ENCODE data around the gene PDE11A.
"Not testable (repeated sequence)": the region's sequence is repeated elsewhere in the genome, so short reads cannot be mapped to it uniquely, and the experiment has no call there.

Gene PDE11A

DNA sequence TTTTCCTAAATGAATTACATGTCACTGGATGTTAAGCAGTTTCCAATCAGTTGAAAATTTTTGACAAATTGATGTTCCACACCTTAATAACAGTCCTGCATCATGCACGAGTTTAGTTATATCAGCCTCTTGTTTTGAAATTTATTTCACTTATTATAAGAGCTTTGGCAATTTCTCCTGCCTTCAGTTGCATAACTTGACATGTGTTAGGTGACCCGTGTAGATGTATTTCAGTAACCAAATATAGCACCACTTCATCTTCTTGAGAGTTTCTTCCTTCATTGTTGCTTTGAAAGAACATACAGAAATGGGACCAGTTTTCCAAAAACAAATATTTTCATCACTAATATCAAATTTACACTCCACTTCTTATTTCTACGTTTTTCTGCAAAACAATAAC lies 202.7 kb downstream of the PDE11A start:
- H3K27ac Mint-ChIP-seq: no peak overlapping the region
- no peak for ATAC-seq
- H3K9me3 Mint-ChIP-seq: no peaks in the 10 kb centered on the region
- no peak overlapping the region for H3K4me3 Mint-ChIP-seq
- no peak for DNase-seq
- no peaks in the 10 kb centered on the region for H3K27me3 Mint-ChIP-seq
- no peaks in the 10 kb centered on the region for H3K4me1 Mint-ChIP-seq

DNA sequence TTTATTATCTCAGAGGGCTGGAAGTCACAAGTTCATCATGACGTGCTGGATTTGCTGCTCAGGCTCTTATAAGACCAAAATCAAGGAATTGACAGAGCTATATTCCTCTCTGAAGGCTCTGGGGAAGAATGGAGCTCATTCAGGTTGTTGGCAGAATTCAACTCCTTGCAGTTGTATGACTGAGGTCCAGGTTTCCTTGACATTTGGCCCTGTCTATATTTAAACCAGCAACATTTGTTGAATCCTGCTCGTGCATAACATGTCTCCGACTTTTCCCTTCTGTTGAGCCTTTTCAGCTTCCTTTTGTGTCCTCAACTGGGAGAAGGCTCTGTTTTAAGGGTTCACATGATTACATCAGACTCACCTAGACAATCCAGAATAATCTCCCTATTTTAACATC lies 203.4 kb downstream of the PDE11A start:
- no peaks in the 10 kb centered on the region for H3K9me3 Mint-ChIP-seq
- H3K27me3 Mint-ChIP-seq: no peaks in the 10 kb centered on the region
- H3K4me1 Mint-ChIP-seq: no peaks in the 10 kb centered on the region
- DNase-seq (no peak), ATAC-seq (no peak)
- no peak overlapping the region for H3K27ac Mint-ChIP-seq
- H3K4me3 Mint-ChIP-seq: no peak overlapping the region

DNA sequence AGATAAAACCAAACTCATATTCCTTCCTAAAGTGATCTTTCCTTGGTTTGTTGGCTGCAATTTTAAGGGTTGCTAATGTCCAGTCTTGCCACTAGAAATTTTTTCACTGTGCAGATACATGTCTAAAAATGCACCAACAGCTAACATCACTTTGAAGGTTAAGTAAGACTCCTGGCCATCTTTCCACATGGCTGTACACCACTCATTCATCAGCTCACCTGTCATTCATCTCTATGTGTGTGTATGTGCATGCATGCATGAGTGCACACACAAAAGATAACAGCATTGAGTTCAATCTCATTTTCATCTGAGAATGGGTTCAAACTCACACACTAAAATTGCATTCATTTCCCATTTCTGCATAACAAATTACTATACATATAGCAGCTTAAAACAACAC lies 203.8 kb downstream of the PDE11A start:
- Mint-ChIP-seq H3K27ac (no peak overlapping the region), H3K4me1 (no peaks in the 10 kb centered on the region), H3K4me3 (no peak overlapping the region), H3K27me3 (no peaks in the 10 kb centered on the region), H3K9me3 (peaks cover 0 to 4% of the 10 kb centered on the region in 2 donors)
- no peak for ATAC-seq
- no peak for DNase-seq

DNA sequence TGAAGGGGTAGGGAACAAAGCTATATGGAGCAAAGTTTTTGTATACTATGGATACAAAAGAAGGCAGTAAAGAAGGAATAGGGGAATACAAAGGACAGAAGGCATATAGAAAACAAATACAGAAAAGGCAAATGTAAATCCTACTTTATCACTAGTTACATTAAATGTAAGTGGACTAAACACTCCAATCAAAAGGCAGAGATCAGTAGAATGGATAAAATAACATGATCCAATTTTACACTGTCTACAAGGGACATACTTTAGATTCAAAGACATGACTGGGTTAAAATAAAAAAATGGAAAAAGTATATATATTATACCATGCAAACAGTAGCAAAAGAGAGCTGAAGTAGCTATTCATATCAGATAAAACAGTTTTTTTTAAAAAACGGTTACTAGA lies 215.0 kb downstream of the PDE11A start:
- Mint-ChIP-seq H3K9me3 (peaks cover 5 to 10% of the 10 kb centered on the region in 2 donors), H3K4me3 (no peak overlapping the region), H3K27ac (no peak overlapping the region), H3K4me1 (no peaks in the 10 kb centered on the region), H3K27me3 (peaks cover 8% of the 10 kb centered on the region)
- DNase-seq: no peak
- ATAC-seq: no peak

DNA sequence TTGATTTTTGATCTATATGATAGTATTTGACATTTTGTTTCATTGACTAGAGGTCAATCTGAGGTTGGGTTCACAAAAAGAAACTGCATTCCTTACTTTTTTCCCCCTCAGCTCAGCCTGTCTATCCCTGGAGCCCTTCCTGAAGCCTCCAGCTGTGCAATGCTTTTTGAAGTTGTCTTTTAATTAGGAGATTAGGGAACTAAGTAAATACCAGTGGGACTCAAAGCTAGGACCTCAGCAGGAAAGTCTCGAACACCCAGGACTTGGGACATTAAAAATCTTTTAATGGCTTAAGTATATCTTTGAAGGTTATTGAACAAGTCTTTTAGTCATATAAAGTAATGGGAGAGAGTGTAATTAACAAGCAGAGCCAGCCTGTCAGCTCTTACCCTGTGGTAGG lies 220.2 kb downstream of the PDE11A start:
- Mint-ChIP-seq H3K9me3 (peaks cover 3 to 7% of the 10 kb centered on the region in 2 donors), H3K4me3 (no peak overlapping the region), H3K27ac (no peak overlapping the region), H3K4me1 (no peaks in the 10 kb centered on the region), H3K27me3 (peaks cover 8% of the 10 kb centered on the region)
- DNase-seq (no peak), ATAC-seq (no peak)

DNA sequence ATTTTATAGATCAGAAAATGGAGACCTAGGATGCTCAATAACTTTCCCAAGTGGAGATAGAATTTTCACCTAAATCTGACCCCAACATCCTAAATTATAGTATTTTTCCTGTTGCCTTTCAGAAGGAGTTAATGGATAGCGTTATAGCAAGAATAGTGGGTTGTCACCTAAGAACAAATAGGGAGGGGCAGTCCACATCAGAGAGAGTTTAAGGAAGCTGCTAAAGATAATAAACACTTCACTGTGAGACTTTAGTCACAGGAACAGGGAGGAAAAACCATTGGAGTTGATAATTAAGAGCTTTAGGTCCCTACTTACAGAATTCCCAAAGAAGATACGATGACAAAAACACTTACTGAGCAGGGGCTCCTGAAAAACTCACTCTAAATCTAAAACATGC lies 229.4 kb downstream of the PDE11A start:
- Mint-ChIP-seq H3K4me3 (no peak overlapping the region), H3K27ac (no peak overlapping the region), H3K9me3 (no peaks in the 10 kb centered on the region), H3K27me3 (no peaks in the 10 kb centered on the region), H3K4me1 (no peaks in the 10 kb centered on the region)
- DNase-seq: no peak
- no peak for ATAC-seq

DNA sequence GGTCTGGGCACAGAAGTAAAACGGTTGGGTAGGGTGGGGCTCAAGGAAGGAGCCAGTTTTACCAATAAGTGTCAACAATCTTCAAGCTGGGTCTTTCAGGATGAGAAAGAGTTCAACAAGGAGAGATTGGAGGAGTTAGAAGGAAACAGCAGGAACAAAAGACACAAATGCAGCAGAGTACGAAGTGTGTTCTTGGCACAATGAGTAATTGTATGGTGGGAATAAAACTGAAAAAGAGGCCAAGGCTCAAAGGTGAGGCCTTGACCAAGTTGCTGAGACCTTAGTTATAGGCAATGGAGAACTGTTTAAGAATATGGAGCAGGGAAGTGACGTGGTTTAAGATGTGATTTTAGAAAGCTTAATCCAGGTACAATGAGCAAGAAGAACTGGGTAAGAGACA lies 230.3 kb downstream of the PDE11A start:
- no peak overlapping the region for H3K27ac Mint-ChIP-seq
- no peak overlapping the region for H3K4me3 Mint-ChIP-seq
- H3K27me3 Mint-ChIP-seq: no peaks in the 10 kb centered on the region
- ATAC-seq (no peak), DNase-seq (no peak)
- H3K9me3 Mint-ChIP-seq: peaks cover 0 to 5% of the 10 kb centered on the region in 2 donors
- no peaks in the 10 kb centered on the region for H3K4me1 Mint-ChIP-seq

DNA sequence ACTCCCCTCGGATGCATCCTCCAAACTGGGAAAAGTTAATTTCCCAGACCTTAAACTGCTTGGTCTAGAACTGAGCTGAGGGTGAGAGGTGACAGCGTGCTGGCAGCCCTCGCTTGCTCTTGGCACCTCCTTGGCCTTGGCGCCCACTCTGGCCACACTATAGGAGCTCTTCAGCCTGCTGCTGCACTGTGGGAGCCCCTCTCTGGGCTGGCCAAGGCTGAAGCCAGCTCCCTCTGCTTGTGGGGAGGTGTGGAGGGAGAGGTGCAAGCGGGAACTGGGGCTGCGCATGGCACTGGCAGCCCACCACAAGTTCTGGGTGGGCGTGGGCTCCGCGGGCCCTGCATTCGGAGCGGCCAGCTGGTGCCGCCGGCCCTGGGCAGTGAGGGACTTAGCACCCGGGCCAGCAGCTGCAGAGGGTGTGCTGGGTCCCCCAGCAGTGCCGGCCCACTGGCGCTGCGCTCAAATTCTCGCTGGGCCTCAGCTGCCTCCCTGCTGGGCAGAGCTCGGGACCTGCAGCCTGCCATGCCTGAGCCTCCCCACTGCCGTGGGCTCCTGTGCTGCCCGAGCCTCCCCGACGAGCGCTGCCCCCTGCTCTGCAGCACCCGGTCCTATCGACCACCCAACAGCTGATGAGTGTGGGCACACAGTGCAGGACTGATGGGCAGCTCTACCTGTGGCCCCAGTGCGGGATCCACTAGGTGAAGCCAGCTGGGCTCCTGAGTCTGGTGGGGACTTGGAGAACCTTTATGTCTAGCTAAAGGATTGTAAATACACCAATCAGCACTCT lies 237.0 kb downstream of the PDE11A start:
- not testable (repeated sequence) for H3K4me1 Mint-ChIP-seq, H3K4me3 Mint-ChIP-seq, H3K27ac Mint-ChIP-seq, H3K9me3 Mint-ChIP-seq, ATAC-seq, H3K27me3 Mint-ChIP-seq, DNase-seq

DNA sequence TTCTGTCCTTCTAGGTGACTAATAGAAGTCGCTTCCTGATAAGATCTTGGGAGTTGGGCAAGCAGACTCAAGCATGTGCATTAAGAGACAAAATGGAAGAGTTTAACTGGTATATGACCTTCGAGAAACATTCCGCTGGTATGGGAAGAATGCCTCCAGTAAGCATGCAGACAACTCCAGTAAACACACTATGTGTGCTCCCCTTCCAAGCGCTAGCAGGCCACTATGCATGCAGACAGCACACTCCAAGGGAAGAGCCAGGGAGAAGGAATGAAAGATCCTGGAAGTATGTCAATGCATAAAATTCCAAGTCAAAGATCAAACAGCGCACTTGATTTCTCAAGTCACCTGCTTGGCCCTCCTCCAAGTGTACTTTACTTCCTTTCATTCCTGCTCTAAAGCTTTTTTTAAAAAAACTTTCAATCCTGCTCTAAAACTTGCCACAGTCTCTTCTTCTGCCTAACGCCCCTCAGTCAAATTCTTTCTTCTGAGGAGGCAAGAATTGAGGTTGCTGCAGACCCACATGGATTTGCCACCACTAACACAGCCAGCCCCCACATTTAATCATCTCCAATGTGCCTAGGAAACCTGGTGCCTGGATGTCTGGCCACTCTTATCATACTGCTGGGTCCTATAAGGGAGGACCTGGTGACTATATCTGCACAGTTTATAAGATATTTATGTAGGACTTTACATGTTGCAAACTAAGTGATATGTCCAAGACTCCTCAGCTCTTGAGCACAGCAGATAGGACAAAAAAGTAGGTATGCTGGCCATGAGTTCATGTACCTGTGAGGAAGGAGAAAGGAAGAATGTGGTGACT lies 239.8 kb downstream of the PDE11A start:
- Mint-ChIP-seq H3K27me3 (no peaks in the 10 kb centered on the region), H3K27ac (no peak overlapping the region), H3K9me3 (peaks cover 6 to 8% of the 10 kb centered on the region in 2 donors), H3K4me1 (no peaks in the 10 kb centered on the region), H3K4me3 (no peak overlapping the region)
- DNase-seq (no peak), ATAC-seq (no peak)

DNA sequence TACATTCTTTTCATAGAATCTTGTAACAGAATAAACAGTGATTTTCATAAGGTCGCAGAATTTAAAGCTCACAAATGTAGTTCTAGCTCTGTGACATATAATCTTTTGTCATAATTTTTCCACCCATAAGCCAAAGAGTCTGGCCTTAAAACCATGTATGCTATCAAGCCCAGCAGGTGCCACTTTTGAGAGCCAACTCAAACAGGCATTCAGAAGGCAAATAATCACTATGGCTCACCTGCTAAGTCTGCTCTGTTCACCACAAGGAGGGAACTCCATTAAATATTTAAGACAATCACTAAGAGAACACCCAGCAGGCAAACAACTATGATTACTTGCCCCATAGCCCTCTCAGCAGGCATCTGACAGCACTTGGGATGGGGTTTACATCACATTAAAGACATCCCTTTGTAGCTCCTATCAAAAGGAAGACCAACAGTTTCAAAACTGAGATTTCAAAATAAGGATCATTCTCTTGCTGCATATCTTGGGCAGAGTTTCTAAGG lies 241.6 kb downstream of the PDE11A start:
- no peak overlapping the region for H3K27ac Mint-ChIP-seq
- H3K27me3 Mint-ChIP-seq: no peaks in the 10 kb centered on the region
- no peaks in the 10 kb centered on the region for H3K4me1 Mint-ChIP-seq
- DNase-seq (no peak), ATAC-seq (no peak)
- no peaks in the 10 kb centered on the region for H3K9me3 Mint-ChIP-seq
- H3K4me3 Mint-ChIP-seq: no peak overlapping the region

DNA sequence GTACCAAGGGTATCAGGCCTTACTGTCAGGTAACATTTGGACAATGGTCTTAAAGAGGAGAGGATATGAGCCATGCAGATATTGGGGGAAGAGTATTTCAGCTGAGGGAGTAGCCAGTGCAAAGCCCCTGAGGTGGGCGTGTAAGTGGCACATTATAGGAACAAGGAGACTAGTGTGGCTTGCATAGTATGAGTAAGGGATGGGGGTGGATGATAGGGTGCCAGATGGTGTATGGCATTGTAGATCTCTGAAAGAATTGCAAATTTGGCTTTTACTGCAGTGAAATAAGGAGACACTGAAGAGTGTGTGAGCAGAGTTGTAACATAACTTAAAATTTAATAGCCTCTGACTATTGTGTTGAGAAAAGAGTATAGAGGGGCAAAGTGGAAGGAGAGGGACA lies 244.0 kb downstream of the PDE11A start:
- ATAC-seq: no peak
- H3K4me3 Mint-ChIP-seq: no peak overlapping the region
- DNase-seq: no peak
- no peaks in the 10 kb centered on the region for H3K4me1 Mint-ChIP-seq
- H3K27ac Mint-ChIP-seq: no peak overlapping the region
- no peaks in the 10 kb centered on the region for H3K9me3 Mint-ChIP-seq
- H3K27me3 Mint-ChIP-seq: no peaks in the 10 kb centered on the region

DNA sequence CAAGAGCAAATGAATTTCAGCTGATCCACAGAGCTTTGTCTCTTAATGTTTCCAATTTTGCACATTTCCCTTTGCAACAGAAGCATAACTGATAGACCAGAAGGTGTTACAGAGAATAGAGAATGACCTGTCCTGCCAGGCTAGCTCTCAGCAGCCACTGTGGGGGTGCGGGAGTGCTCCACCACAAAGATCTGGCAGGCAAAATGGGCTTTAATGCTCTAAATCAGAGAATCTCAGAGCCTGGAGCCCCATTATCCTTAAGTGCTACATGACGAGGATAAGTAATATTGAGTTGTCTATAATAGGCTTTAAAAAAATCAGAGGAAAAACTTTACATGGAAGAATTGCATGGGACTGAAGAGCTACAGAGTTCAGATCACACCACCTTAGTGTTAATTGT lies 245.7 kb downstream of the PDE11A start:
- Mint-ChIP-seq H3K27ac (no peak overlapping the region), H3K4me3 (no peak overlapping the region), H3K9me3 (no peaks in the 10 kb centered on the region), H3K27me3 (no peaks in the 10 kb centered on the region), H3K4me1 (no peaks in the 10 kb centered on the region)
- DNase-seq (no peak), ATAC-seq (no peak)

DNA sequence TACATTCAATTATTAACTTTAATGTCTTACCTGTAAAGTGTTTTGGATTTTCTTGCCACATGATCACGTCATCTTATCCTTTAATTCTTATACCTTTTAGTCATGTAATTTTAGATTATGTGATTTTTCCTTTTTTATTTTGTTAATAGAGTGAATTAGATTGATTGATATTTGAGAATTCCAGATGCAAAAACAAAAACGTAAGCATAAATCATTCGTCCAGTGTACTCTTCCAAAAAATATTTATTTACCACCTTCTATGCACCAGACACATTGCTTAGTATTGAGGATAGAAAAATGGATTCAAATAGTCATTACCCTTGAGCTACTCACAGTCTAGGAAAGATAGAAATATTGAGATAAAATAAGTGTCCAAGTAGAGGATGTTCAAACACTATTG lies 249.6 kb downstream of the PDE11A start:
- no peak overlapping the region for H3K27ac Mint-ChIP-seq
- H3K9me3 Mint-ChIP-seq: no peaks in the 10 kb centered on the region
- ATAC-seq (no peak), DNase-seq (no peak)
- H3K4me3 Mint-ChIP-seq: no peak overlapping the region
- H3K27me3 Mint-ChIP-seq: no peaks in the 10 kb centered on the region
- no peaks in the 10 kb centered on the region for H3K4me1 Mint-ChIP-seq

DNA sequence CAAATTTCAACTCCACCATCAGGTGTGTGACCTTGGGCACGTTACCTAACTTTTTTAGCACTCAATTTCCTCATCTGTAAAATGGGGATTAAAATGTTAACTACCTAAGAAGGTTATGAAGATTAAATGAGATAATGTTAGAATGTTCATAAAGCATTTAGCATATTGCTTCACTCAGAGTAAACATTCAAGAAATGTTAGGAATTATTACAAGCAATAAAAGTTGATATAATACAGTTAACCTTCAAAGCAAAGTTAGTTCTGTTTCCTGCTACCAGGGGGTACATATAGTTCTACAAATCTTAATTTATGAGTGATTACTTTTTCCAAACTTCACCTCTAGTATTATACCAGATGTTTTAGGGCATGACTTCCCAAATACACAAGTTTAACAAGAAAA lies 254.2 kb downstream of the PDE11A start:
- H3K4me1 Mint-ChIP-seq: no peaks in the 10 kb centered on the region
- DNase-seq (no peak), ATAC-seq (no peak)
- no peaks in the 10 kb centered on the region for H3K9me3 Mint-ChIP-seq
- no peak overlapping the region for H3K27ac Mint-ChIP-seq
- H3K27me3 Mint-ChIP-seq: no peaks in the 10 kb centered on the region
- no peak overlapping the region for H3K4me3 Mint-ChIP-seq

DNA sequence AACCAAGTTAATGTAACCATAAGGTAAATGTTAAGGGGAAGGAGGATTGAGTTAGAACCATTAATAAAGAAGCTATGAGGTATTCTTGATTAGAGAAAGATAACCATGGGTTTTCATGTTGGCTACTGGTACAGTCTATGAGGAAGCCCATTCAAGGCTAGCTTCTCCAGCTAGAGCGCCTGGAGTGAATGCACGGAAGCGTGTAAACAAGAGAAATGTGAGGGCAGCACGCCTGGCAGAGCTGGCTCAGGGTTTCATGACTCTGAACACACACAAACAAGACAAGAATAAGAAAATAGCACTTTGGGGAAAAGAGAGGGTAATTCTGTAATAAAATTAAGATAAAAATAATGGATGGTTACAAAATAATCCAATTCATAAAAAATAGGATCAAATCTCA lies 255.3 kb downstream of the PDE11A start:
- DNase-seq: no peak

DNA sequence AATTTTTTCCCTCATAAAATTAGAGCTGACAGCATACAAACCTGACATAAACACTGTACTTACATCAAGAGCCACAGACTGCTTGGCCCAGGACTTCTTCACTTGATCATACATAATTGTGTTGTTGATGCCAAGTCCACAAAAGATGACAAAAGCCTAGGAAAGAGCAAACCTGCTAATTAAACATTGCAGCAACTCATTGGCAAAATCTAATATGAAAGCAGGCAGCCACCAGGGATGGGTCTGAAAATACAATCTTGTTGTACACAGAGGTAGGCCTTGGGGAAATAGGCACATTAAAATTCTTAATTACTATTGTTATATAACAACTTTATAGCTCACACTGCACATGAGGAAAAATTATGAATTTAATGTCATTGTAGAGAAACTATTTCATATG lies 255.8 kb downstream of the PDE11A start:
- no peaks in the 10 kb centered on the region for H3K9me3 Mint-ChIP-seq
- H3K4me1 Mint-ChIP-seq: no peaks in the 10 kb centered on the region
- DNase-seq: no peak
- no peak for ATAC-seq
- H3K27ac Mint-ChIP-seq: no peak overlapping the region
- H3K27me3 Mint-ChIP-seq: no peaks in the 10 kb centered on the region
- H3K4me3 Mint-ChIP-seq: no peak overlapping the region

More for the DNA sequence above, 255.3 kb downstream of the PDE11A start:
- H3K27ac Mint-ChIP-seq: no peak overlapping the region
- H3K27me3 Mint-ChIP-seq: no peaks in the 10 kb centered on the region
- H3K4me1 Mint-ChIP-seq: no peaks in the 10 kb centered on the region
- no peak overlapping the region for H3K4me3 Mint-ChIP-seq
- ATAC-seq: no peak
- H3K9me3 Mint-ChIP-seq: no peaks in the 10 kb centered on the region

All from stimulated activated naive CD8-positive, alpha-beta T cell treated with anti-CD3 and anti-CD28 coated beads, Interleukin-15, amount 100 ng/mL, for 72 hours (primary cell).